Neuronal stem cell (in vitro differentiated cells): ENCODE data around the gene ZCRB1. TPM values are rescaled to one million over a fixed set of nuclear protein-coding genes. Genes with fewer than 3 reads are reported as not detected.

ENCODE experiments used
- DNase-seq: peaks from one replicate; pipeline ENCODE4 v3.0.0-alpha.2; 2013; ENCODE audit warnings: low spot score
- H2AFZ ChIP-seq: one replicate; pipeline ENCODE4 v1.6.1; 2013; ENCODE audit warnings: mild to moderate bottlenecking, low read length, inconsistent platforms
- H2AK5ac ChIP-seq: 2 replicates; pipeline ENCODE4 v1.6.1; 2013; ENCODE audit warnings: low read depth, mild to moderate bottlenecking, inconsistent platforms, low read length, moderate library complexity, mixed read lengths
- H2BK120ac ChIP-seq: 2 replicates; pipeline ENCODE4 v1.6.1; 2013; ENCODE audit warnings: low read depth, mild to moderate bottlenecking, inconsistent platforms, low read length, moderate library complexity, mixed read lengths
- H2BK12ac ChIP-seq: one replicate; pipeline ENCODE4 v1.6.1; 2013; ENCODE audit warnings: low read length, inconsistent platforms
- H2BK15ac ChIP-seq: 2 replicates; pipeline ENCODE4 v1.6.1; 2013; ENCODE audit warnings: mild to moderate bottlenecking, low read length, inconsistent platforms, mixed read lengths
- H2BK5ac ChIP-seq: one replicate; pipeline ENCODE4 v1.6.1; 2013; ENCODE audit warnings: inconsistent platforms, mild to moderate bottlenecking, low read length, moderate library complexity
- H3K14ac ChIP-seq: one replicate; pipeline ENCODE4 v1.6.1; 2013; ENCODE audit warnings: low read length, inconsistent platforms
- H3K18ac ChIP-seq: 2 replicates; pipeline ENCODE4 v1.6.1; 2013; ENCODE audit warnings: low read length, inconsistent platforms
- H3K23ac ChIP-seq: 2 replicates; pipeline ENCODE4 v1.6.1; 2013; ENCODE audit warnings: low read depth, mild to moderate bottlenecking, mixed read lengths, low read length, inconsistent platforms; ENCODE audit not compliant: poor library complexity
- H3K27ac ChIP-seq: replicated peaks from 3 replicates; pipeline ENCODE4 v1.5.1; 2013; ENCODE audit warnings: low read length, inconsistent platforms
- H3K27me3 ChIP-seq, 3 experiments: 2 replicates each; pipeline ENCODE4 v1.6.1; 2013; ENCODE audit warnings: low read length in 3 of 3, mild to moderate bottlenecking in 2 of 3, inconsistent platforms in 1 of 3, low read depth in 1 of 3, mixed read lengths in 1 of 3, moderate library complexity in 1 of 3; ENCODE audit not compliant: control insufficient read depth in 3 of 3, insufficient read depth in 3 of 3
- H3K36me3 ChIP-seq, 2 donors: replicated peaks in 1 of 2; 2 replicates each; pipeline ENCODE4 v1.6.1; 2013; ENCODE audit warnings: low read length in 2 of 2; ENCODE audit not compliant: control insufficient read depth in 2 of 2, insufficient read depth in 2 of 2
- H3K4ac ChIP-seq: 2 replicates; pipeline ENCODE4 v1.6.1; 2013; ENCODE audit warnings: inconsistent platforms, mild to moderate bottlenecking, low read length, moderate library complexity
- H3K4me1 ChIP-seq, 2 donors: 1 replicate in 1 of 2; 2 replicates in 1 of 2; pipeline ENCODE4 v1.6.1; 2013; ENCODE audit warnings: low read length in 2 of 2, low read depth in 1 of 2; ENCODE audit not compliant: control insufficient read depth in 2 of 2, insufficient read depth in 1 of 2
- H3K4me2 ChIP-seq: one replicate; pipeline ENCODE4 v1.6.1; 2013; ENCODE audit warnings: mild to moderate bottlenecking, low read length, inconsistent platforms; ENCODE audit not compliant: insufficient read depth, poor library complexity, severe bottlenecking
- H3K4me3 ChIP-seq, 2 donors: 2 replicates each; pipeline ENCODE4 v1.5.1; 2013; ENCODE audit warnings: low read length in 2 of 2, mild to moderate bottlenecking in 2 of 2, inconsistent platforms in 1 of 2, moderate library complexity in 1 of 2
- H3K79me1 ChIP-seq: one replicate; pipeline ENCODE4 v1.6.1; 2013; ENCODE audit warnings: low read depth, mild to moderate bottlenecking, inconsistent platforms, low read length, moderate library complexity
- H3K9ac ChIP-seq: one replicate; pipeline ENCODE4 v1.6.1; 2013; ENCODE audit warnings: mild to moderate bottlenecking, low read depth, low read length, inconsistent platforms; ENCODE audit not compliant: poor library complexity
- H3K9me3 ChIP-seq, 2 donors: replicated peaks in 1 of 2; 2 replicates each; pipeline versions ENCODE3 to v1.6.1; 2013; ENCODE audit warnings: low read length in 2 of 2, mild to moderate bottlenecking in 2 of 2, inconsistent platforms in 1 of 2, low read depth in 1 of 2, mixed read lengths in 1 of 2, moderate library complexity in 1 of 2; ENCODE audit not compliant: control insufficient read depth in 2 of 2, insufficient read depth in 1 of 2
- H4K8ac ChIP-seq: one replicate; pipeline ENCODE4 v1.6.1; 2013; ENCODE audit warnings: low read depth, mild to moderate bottlenecking, inconsistent platforms, low read length, moderate library complexity
- H4K91ac ChIP-seq: one replicate; pipeline ENCODE4 v1.6.1; 2013; ENCODE audit warnings: low read length, low read depth, mild to moderate bottlenecking, inconsistent platforms; ENCODE audit not compliant: poor library complexity
- WGBS, 2 donors: extraction: QIAGEN DNeasy Blood & Tissue Kit; methylation state at CpG; one replicate each; pipeline ENCODE4 v1.1.7; 2013; ENCODE audit warnings: missing lambda C conversion rate in 2 of 2, mixed read lengths in 1 of 2; ENCODE audit not compliant: insufficient read length in 2 of 2, insufficient replicate concordance in 1 of 2; ENCODE audit errors: extremely low coverage in 2 of 2; 5-methylcytosine and 5-hydroxymethylcytosine counted together
- polyA plus RNA-seq, 2 experiments: library from polyadenylated mRNA; stranded (reverse); fragments of 200-250 nt; gene quantifications; one replicate each; pipeline ENCODE4 v1.2.3, GENCODE V29; 2013

The ZCRB1 gene
- 183 TPM for polyA plus RNA-seq (2013, experiment 1 of 2)
- 190 TPM for polyA plus RNA-seq (2013, experiment 2 of 2)

GRCh38 chr12:42325653-42326474, at the start of gene ZCRB1, which contains the start of gene PPHLN1:
Gene ZCRB1 (minus strand): TSS chr12:42326094. CDS start chr12:42324102, 1,992 bp downstream.
Gene PPHLN1 (plus strand): TSS chr12:42326167. CDS start chr12:42335903, 9,736 bp downstream.
- no peak within 1 kb of the TSS for H4K91ac ChIP-seq

GRCh38 chr12:42373669-42374068, 47.8 kb upstream of the ZCRB1 start:
- H4K8ac ChIP-seq, result no peak overlapping the region
- no peak overlapping the region for H3K18ac ChIP-seq
- H3K27ac ChIP-seq, result no peak overlapping the region
- H3K4me2 ChIP-seq, result no peak overlapping the region
- no peak overlapping the region for H2AK5ac ChIP-seq
- H3K4me3 ChIP-seq, result no peak overlapping the region
- no peaks in the 10 kb centered on the region for H3K4me1 ChIP-seq
- no peak overlapping the region for H2AFZ ChIP-seq
- H3K36me3 ChIP-seq, result peaks cover 0 to 49% of the 10 kb centered on the region in 2 donors
- H3K23ac ChIP-seq, result no peak overlapping the region
- H3K27me3 ChIP-seq, result no peaks in the 10 kb centered on the region
- H2BK5ac ChIP-seq, result no peak overlapping the region
- H3K14ac ChIP-seq, result no peak overlapping the region
- H3K4ac ChIP-seq, result no peak overlapping the region
- H2BK15ac ChIP-seq, result no peak overlapping the region
- H3K9me3 ChIP-seq, result no peaks in the 10 kb centered on the region
- no peak overlapping the region for H2BK120ac ChIP-seq
- no peak for DNase-seq
- no peak overlapping the region for H4K91ac ChIP-seq
- H3K9ac ChIP-seq, result no peak overlapping the region
- no peaks in the 10 kb centered on the region for H3K79me1 ChIP-seq
- no peak overlapping the region for H2BK12ac ChIP-seq

More at GRCh38 chr12:42325653-42326474, at the start of gene ZCRB1, which contains the start of gene PPHLN1:
- H3K27ac ChIP-seq, result peak within 1 kb of the TSS; percentile 90
- H2AFZ ChIP-seq, result peak within 1 kb of the TSS; percentile 97
- peaks cover 6 to 13% of the 10 kb centered on the region in 2 donors for H3K4me1 ChIP-seq
- no peak within 1 kb of the TSS for H3K14ac ChIP-seq
- peak within 1 kb of the TSS; percentile 5 for H3K23ac ChIP-seq
- no peaks in the 10 kb centered on the region for H3K9me3 ChIP-seq
- H2BK120ac ChIP-seq, result no peak within 1 kb of the TSS
- no CpG with 5 or more reads among the region's 55 CpGs for WGBS, 2 donors
- H3K9ac ChIP-seq, result peak within 1 kb of the TSS; percentile 87
- H2BK5ac ChIP-seq, result no peak within 1 kb of the TSS
- peak; percentile 75 for DNase-seq
- H3K4me3 ChIP-seq, result peak within 1 kb of the TSS; percentile 80 to 88
- H3K18ac ChIP-seq, result peak within 1 kb of the TSS; percentile 31
- no peak within 1 kb of the TSS for H2AK5ac ChIP-seq
- peaks cover 3 to 51% of the 10 kb centered on the region in 2 donors for H3K36me3 ChIP-seq
- no peaks in the 10 kb centered on the region for H3K79me1 ChIP-seq
- no peak within 1 kb of the TSS for H2BK12ac ChIP-seq
- no peak within 1 kb of the TSS for H2BK15ac ChIP-seq
- H4K8ac ChIP-seq, result no peak within 1 kb of the TSS
- no peaks in the 10 kb centered on the region for H3K27me3 ChIP-seq
- H3K4ac ChIP-seq, result no peak within 1 kb of the TSS
- H3K4me2 ChIP-seq, result peak within 1 kb of the TSS; percentile 70

- Histone ChIP-seq H3K14ac (no peak overlapping the region), H3K9me3 (no peaks in the 10 kb centered on the region), H3K4ac (no peak overlapping the region), H3K4me2 (no peak overlapping the region), H3K9ac (no peak overlapping the region), H3K79me1 (no peaks in the 10 kb centered on the region), H2BK5ac (no peak overlapping the region), H3K27me3 (no peaks in the 10 kb centered on the region), H2BK15ac (no peak overlapping the region), H3K18ac (no peak overlapping the region), H3K4me1 (no peaks in the 10 kb centered on the region), H2AFZ (no peak overlapping the region), H3K36me3 (peaks cover 0 to 36% of the 10 kb centered on the region in 2 donors), H3K23ac (no peak overlapping the region), H4K8ac (no peak overlapping the region), H3K4me3 (no peak overlapping the region), H2BK12ac (no peak overlapping the region), H2AK5ac (no peak overlapping the region), H3K27ac (no peak overlapping the region), H2BK120ac (no peak overlapping the region), H4K91ac (no peak overlapping the region)
- DNase-seq, result peak; percentile 51
- WGBS, 2 donors, result no CpG with 5 or more reads among the region's 2 CpGs
These were observed 46.4 kb upstream of the ZCRB1 start for GRCh38 chr12:42372154-42372791.

- Histone ChIP-seq H3K27me3 (no peaks in the 10 kb centered on the region), H2AFZ (no peak overlapping the region), H3K4me1 (no peaks in the 10 kb centered on the region), H3K27ac (no peak overlapping the region), H3K4me3 (no peak overlapping the region), H2BK15ac (no peak overlapping the region), H3K14ac (no peak overlapping the region), H3K4me2 (no peak overlapping the region), H3K9ac (no peak overlapping the region), H3K18ac (no peak overlapping the region), H3K36me3 (peaks cover 0 to 14% of the 10 kb centered on the region in 2 donors), H3K79me1 (no peaks in the 10 kb centered on the region), H2BK12ac (no peak overlapping the region), H4K8ac (no peak overlapping the region), H3K4ac (no peak overlapping the region), H3K23ac (no peak overlapping the region), H2BK5ac (no peak overlapping the region), H3K9me3 (no peaks in the 10 kb centered on the region), H4K91ac (no peak overlapping the region), H2AK5ac (no peak overlapping the region), H2BK120ac (no peak overlapping the region)
- WGBS, 2 donors, result no CpG with 5 or more reads among the region's 4 CpGs
- no peak for DNase-seq
These were observed 44.1 kb upstream of the ZCRB1 start for GRCh38 chr12:42370013-42370412.
